ENCODE data around the gene ALDH1A1.

ALDH1A1 gene

GRCh38 chr9:72979405-72980100 lies 26.7 kb upstream of the ALDH1A1 start:
- DNase-seq (ENCODE audit: low read depth): no peak

- no peak for DNase-seq (ENCODE audit: low read depth)
Observed at GRCh38 chr9:72978744-72979143, 25.9 kb upstream of the ALDH1A1 start.

GRCh38 chr9:72977670-72978069 lies 24.8 kb upstream of the ALDH1A1 start:
- DNase-seq (ENCODE audit: low read depth): no peak

GRCh38 chr9:72974501-72974900 lies 21.6 kb upstream of the ALDH1A1 start:
- DNase-seq (ENCODE audit: low read depth): no peak

DNA sequence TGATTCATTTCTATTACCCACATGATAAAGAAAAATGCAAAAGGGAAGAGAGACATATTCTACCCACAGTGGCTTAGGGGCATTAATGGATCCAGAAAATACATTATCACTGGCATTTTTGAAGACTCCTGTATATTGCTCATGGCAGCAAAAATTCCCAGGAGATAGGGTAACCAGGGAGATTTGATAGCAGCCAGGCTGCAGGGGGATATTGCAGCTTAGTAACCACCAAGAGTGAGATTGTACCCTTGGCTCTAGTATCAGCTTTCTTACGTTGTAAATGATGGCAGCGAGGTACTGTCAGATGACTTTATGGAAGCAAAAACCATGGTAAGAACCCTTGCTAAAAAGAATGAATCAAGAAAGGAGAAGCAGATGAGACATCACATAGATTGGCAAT lies 19.8 kb upstream of the ALDH1A1 start:
- DNase-seq (ENCODE audit: low read depth): no peak

GRCh38 chr9:72971411-72971810 lies 18.6 kb upstream of the ALDH1A1 start:
- DNase-seq (ENCODE audit: low read depth): no peak

GRCh38 chr9:72960446-72960845 lies 7.6 kb upstream of the ALDH1A1 start:
- DNase-seq (ENCODE audit: low read depth): no peak

GRCh38 chr9:72958485-72959281 lies 5.8 kb upstream of the ALDH1A1 start:
- no peak for DNase-seq (ENCODE audit: low read depth)

- DNase-seq (ENCODE audit: low read depth): no peak
Observed at GRCh38 chr9:72955571-72955970, 2.7 kb upstream of the ALDH1A1 start.

DNA sequence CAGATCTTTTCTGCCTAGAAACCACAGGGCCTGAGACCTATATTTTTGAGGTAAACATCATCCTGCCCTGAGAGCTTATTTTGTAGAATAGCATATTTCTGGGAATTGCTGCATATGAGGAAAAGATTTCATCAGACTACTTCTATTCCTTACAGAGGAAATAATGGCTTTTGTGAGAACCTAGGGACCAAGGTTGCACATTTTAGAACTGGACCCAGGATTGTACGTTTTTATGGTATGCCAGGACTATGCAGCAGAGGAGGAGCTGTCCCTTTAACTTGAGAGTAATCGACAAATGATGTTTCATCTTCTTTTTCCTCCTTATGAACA lies 2.2 kb upstream of the ALDH1A1 start:
- no peak for DNase-seq (ENCODE audit: low read depth)

- no peak for DNase-seq (ENCODE audit: low read depth)
Observed at GRCh38 chr9:72954431-72955125, 1.7 kb upstream of the ALDH1A1 start.

GRCh38 chr9:72952381-72952690 lies 517 bp downstream of the ALDH1A1 start:
- no peak for DNase-seq (ENCODE audit: low read depth)

- DNase-seq (ENCODE audit: low read depth): no peak
Observed at GRCh38 chr9:72951520-72952380, 1.1 kb downstream of the ALDH1A1 start.

DNA sequence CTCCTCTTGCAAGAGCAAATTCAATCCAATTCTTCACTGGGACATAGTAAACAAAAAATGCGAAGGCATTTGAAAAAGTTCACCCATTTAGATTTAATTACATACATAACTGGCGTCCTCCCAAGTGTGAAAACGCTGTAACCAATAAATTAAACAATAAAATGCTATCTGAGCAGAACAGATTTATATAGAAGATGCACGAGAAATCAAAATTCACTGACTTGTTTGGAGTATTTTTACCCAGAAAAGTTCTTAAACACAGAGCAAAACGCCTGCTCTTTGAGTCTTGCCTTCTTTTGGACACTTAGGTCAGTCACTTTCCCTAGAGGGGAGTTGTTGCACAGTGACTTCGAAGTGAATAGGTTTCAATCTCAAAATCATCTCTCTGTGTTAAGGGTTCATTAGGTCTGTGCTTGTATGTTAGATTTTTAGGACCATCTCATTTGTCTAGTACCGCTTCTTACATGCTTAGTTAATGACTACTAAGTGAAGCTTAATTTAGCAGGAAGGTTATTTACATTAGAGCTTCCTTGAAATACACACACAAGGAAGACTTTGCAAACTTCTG lies 1.9 kb downstream of the ALDH1A1 start:
- DNase-seq (ENCODE audit: low read depth): no peak

- no peak for DNase-seq (ENCODE audit: low read depth)
Observed at GRCh38 chr9:72949918-72950325, 2.9 kb downstream of the ALDH1A1 start.

GRCh38 chr9:72949244-72949582 lies 3.6 kb downstream of the ALDH1A1 start:
- no peak for DNase-seq (ENCODE audit: low read depth)

DNA sequence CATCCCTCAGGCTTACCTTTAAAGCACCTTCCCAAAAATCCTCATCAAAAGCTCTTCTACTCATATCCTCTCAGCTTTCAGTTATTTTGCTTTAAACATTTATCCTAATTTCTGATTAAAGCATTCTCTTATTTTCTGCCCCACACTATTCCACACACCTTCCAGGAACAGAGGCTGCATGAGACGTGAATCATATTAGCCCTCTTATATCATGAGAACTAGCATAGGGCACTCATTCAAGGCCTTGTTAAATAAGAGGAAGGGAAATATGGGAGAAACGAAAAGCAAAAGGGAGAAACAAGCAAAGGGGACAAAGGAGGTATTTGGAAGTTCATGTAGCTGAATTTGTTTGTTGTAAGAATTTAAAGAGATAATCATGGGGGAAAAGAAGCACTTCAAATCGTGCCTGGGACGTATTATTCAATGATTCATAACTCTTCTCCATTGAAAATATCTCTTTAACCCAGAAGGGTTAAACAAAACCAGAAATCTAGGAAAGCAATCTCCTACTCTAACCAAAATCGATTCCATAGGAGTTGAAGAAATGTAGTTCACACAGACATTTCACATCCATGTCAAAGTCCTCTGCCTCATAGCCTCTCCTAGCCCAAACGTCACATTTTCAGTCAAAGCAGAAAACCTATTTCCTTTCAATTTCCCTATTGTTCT lies 4.1 kb downstream of the ALDH1A1 start:
- DNase-seq (ENCODE audit: low read depth): no peak

GRCh38 chr9:72947984-72948465 lies 4.8 kb downstream of the ALDH1A1 start:
- no peak for DNase-seq (ENCODE audit: low read depth)

DNA sequence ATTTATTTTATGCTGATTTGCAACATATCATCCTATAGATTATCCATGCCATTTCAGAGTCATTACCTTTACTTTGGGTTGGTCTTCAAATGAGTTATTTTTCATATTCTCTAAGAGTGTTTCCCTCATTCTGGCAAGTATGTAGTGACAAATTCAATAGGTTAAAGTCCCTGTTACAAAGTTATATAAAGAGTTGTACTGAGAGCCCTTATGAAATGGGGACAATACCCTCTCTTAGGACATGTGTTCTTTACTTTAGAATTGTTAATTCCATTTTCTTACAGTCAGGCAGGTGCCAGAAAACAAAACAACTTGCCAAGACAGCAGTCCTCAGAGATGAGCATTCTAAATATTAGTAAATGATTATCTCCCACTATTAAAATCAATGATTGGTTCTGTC lies 6.0 kb downstream of the ALDH1A1 start:
- no peak for DNase-seq (ENCODE audit: low read depth)

- DNase-seq (ENCODE audit: low read depth): no peak
Observed at GRCh38 chr9:72946318-72946717, 6.5 kb downstream of the ALDH1A1 start.

DNA sequence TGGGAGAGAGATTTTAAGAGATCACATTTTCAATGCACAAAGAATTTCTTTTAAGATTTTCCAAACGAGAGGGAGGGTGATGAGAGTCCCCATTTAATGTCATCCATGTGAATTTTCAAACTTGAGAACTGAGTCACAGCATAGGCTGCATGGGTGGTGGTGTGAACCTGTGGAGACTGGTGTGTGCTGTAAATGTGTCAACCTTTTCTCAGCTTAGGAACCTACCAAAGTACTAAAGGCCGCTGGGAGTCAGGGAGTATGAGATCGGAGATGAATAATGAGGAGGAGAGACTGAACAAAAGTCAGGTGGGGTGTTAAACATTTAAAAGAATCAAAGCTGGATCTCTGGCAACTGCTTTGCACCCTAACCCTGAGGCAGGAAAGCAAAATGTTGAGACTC lies 7.5 kb downstream of the ALDH1A1 start:
- no peak for DNase-seq (ENCODE audit: low read depth)
